GM19240 (cell line): ENCODE results near the gene AKAP1.

ENCODE experiments used
- DNase-seq: peaks from one replicate; pipeline ENCODE4 v3.0.0; 2011; ENCODE audit warnings: low spot score; ENCODE audit not compliant: insufficient read length

The AKAP1 gene

GRCh38 chr17:57158795-57159194, 73.7 kb downstream of the AKAP1 start:
- no peak for DNase-seq

GRCh38 chr17:57160624-57161023, 75.6 kb downstream of the AKAP1 start:
- DNase-seq = no peak

- DNase-seq = no peak
These were observed 79.8 kb downstream of the AKAP1 start for GRCh38 chr17:57164814-57165213.

GRCh38 chr17:57165754-57166153, 80.7 kb downstream of the AKAP1 start:
- no peak for DNase-seq

GRCh38 chr17:57166803-57167202, 81.8 kb downstream of the AKAP1 start:
- no peak for DNase-seq

GRCh38 chr17:57168695-57169094, 83.6 kb downstream of the AKAP1 start:
- DNase-seq = no peak

- no peak for DNase-seq
These were observed 85.8 kb downstream of the AKAP1 start for GRCh38 chr17:57170866-57171265.
